T follicular helper cell (primary cell): ENCODE results near the gene ARMH3.

Experiments used
- DNase-seq: peaks from one replicate; pipeline ENCODE4 v3.0.0-alpha.2; 2020; ENCODE audit warnings: low read depth

ARMH3 gene

GRCh38 chr10:101939729-101940128, 116.2 kb downstream of the ARMH3 start:
- DNase-seq, result no peak

GRCh38 chr10:101939008-101939648, 116.8 kb downstream of the ARMH3 start:
- DNase-seq, result no peak

- DNase-seq, result no peak
These were observed 117.5 kb downstream of the ARMH3 start for GRCh38 chr10:101938305-101939007.

- DNase-seq, result no peak
These were observed 120.5 kb downstream of the ARMH3 start for GRCh38 chr10:101935431-101935830.

- DNase-seq, result no peak
These were observed 121.2 kb downstream of the ARMH3 start for GRCh38 chr10:101934686-101935305.

GRCh38 chr10:101933976-101934375, 122.0 kb downstream of the ARMH3 start:
- DNase-seq, result no peak

GRCh38 chr10:101932183-101932582, 123.8 kb downstream of the ARMH3 start:
- DNase-seq, result no peak

GRCh38 chr10:101925027-101925426, 130.9 kb downstream of the ARMH3 start:
- no peak for DNase-seq

- no peak for DNase-seq
These were observed 132.7 kb downstream of the ARMH3 start for GRCh38 chr10:101923256-101923655.

GRCh38 chr10:101922846-101923245, 133.1 kb downstream of the ARMH3 start:
- DNase-seq, result no peak

- no peak for DNase-seq
These were observed 135.4 kb downstream of the ARMH3 start for GRCh38 chr10:101920546-101920945.

GRCh38 chr10:101919026-101919770, 136.8 kb downstream of the ARMH3 start:
- DNase-seq, result no peak

GRCh38 chr10:101912561-101913179, 143.3 kb downstream of the ARMH3 start:
- DNase-seq, result no peak

GRCh38 chr10:101906586-101907183, 149.3 kb downstream of the ARMH3 start:
- no peak for DNase-seq

- DNase-seq, result no peak
These were observed 150.7 kb downstream of the ARMH3 start for GRCh38 chr10:101905251-101905650.

GRCh38 chr10:101903827-101904550, 152.0 kb downstream of the ARMH3 start:
- no peak for DNase-seq

GRCh38 chr10:101902820-101903145, 153.2 kb downstream of the ARMH3 start:
- DNase-seq, result no peak

- no peak for DNase-seq
These were observed 153.7 kb downstream of the ARMH3 start for GRCh38 chr10:101902032-101902819.

GRCh38 chr10:101901340-101901739, 154.6 kb downstream of the ARMH3 start:
- no peak for DNase-seq

GRCh38 chr10:101897633-101898032, 158.3 kb downstream of the ARMH3 start:
- DNase-seq, result no peak
